BJ (cell line): ENCODE data around the gene FAM50A. TPM values are rescaled to one million over a fixed set of nuclear protein-coding genes. Genes with fewer than 3 reads are reported as not detected.
A peak's percentile ranks its signal among the peaks of the same experiment; 100 is the strongest.
"Not testable (repeated sequence)": the region's sequence is repeated elsewhere in the genome, so short reads cannot be mapped to it uniquely, and the experiment has no call there.

Source experiments
- CTCF ChIA-PET: fragments of 350-600 bp; formaldehyde crosslinking; extraction: SDS; loops from one replicate; lab custom pipeline; 2021; ENCODE audit warnings: antibody characterized with exemption, inconsistent platforms; lab: Yijun Ruan, JAX
- POLR2A ChIA-PET: fragments of 300-600 bp; sonication (Branson Sonifier 250); formaldehyde crosslinking; extraction: SDS; loops from one replicate; lab custom pipeline; 2021; ENCODE audit warnings: antibody characterized with exemption; lab: Charles Lee
- DNase-seq: peaks from one replicate; pipeline ENCODE4 v3.0.0-alpha.2; 2011; ENCODE audit warnings: low read depth
- H3K27me3 ChIP-seq: 2 replicates; pipeline ENCODE4 v1.6.0; 2011; ENCODE audit warnings: low read length; ENCODE audit not compliant: control insufficient read depth, insufficient read depth
- H3K36me3 ChIP-seq: 2 replicates; pipeline ENCODE4 v1.5.1; 2011; ENCODE audit warnings: low read length; ENCODE audit not compliant: control insufficient read depth, insufficient read depth
- H3K4me3 ChIP-seq: 2 replicates; pipeline ENCODE4 v1.5.1; 2011; ENCODE audit warnings: low read depth, mild to moderate bottlenecking, control low read depth, low read length
- polyA plus RNA-seq: library from polyadenylated mRNA; depleted of rRNA; stranded (reverse); fragments of >200 nt; gene quantifications from 2 replicates; pipeline ENCODE4 v1.2.3, GENCODE V29; 2011
- TF ChIP-seq, protein P1 (sequence below): IDR thresholded peaks from 2 replicates; pipeline ENCODE4 v1.5.1; 2011; ENCODE audit warnings: low read depth, mild to moderate bottlenecking, control low read depth, inconsistent platforms, low read length, moderate library complexity; ENCODE audit not compliant: insufficient read depth

FAM50A gene
- polyA plus RNA-seq, 1 experiment: 74.8 TPM

- Histone ChIP-seq H3K4me3 (peak overlapping the region; percentile 81), H3K36me3 (peaks cover 12% of the 10 kb centered on the region), H3K27me3 (no peaks in the 10 kb centered on the region)
- no peak for DNase-seq
- CTCF ChIA-PET: interaction anchor here (0.7 to 2.7 kb wide), 9 partner anchors 11 to 133 kb away, joined by 3 to 16 read pairs (median 4); partner anchors contain the start of genes ATP6AP1, EMD and FLNA
- TF ChIP-seq, protein P1, sequence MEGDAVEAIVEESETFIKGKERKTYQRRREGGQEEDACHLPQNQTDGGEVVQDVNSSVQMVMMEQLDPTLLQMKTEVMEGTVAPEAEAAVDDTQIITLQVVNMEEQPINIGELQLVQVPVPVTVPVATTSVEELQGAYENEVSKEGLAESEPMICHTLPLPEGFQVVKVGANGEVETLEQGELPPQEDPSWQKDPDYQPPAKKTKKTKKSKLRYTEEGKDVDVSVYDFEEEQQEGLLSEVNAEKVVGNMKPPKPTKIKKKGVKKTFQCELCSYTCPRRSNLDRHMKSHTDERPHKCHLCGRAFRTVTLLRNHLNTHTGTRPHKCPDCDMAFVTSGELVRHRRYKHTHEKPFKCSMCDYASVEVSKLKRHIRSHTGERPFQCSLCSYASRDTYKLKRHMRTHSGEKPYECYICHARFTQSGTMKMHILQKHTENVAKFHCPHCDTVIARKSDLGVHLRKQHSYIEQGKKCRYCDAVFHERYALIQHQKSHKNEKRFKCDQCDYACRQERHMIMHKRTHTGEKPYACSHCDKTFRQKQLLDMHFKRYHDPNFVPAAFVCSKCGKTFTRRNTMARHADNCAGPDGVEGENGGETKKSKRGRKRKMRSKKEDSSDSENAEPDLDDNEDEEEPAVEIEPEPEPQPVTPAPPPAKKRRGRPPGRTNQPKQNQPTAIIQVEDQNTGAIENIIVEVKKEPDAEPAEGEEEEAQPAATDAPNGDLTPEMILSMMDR: peak; percentile 78
- POLR2A ChIA-PET: interaction anchor here (1.6 kb wide), 1 partner anchor 28 kb away, joined by 4 read pairs; no protein-coding TSS in a partner anchor
Measured at GRCh38 chrX:154398668-154399526, 45.0 kb upstream of the FAM50A start.

DNA sequence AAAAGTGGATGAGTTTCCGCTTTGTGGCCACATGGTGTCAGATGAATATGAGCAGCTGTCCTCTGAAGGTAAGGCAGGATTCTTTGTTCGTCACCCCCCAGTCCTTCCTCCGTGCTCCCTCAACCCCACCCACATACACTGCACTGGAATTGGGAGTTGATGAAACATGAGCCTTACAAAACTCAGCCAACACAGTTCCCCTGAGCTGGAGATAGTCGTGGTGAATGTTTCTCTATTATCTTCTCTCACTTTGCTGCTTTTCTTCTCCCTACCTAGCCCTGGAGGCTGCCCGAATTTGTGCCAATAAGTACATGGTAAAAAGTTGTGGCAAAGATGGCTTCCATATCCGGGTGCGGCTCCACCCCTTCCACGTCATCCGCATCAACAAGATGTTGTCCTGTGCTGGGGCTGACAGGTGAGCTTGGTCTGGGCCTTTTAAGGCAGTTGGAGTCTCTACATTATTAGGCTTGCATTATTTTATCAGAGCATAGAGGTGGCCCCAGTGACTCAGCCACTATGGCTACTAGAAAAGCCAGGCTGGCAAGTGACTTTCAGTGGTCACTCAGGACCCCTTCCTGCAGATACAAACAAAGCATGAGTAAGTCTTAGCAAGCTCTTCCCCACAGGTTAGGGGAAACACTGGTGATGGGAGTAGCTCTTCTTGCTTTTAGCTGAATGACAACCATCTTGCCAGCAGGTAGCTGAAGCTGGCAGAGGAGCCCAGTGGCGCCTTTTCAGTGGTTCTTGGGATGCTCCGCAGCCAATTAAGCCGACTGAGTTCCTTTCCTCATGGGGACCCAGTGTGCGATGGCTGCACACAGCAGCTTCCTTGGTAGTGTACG lies 44.2 kb upstream of the FAM50A start:
- DNase-seq: no peak
- Histone ChIP-seq H3K27me3 (no peaks in the 10 kb centered on the region), H3K36me3 (peaks cover 12% of the 10 kb centered on the region), H3K4me3 (peak overlapping the region; percentile 81)
- TF ChIP-seq, protein P1: no peak
- POLR2A ChIA-PET: no interaction called here
- CTCF ChIA-PET: interaction anchor here (1.2 to 1.9 kb wide), 5 partner anchors 10 to 74 kb away, joined by 3 to 7 read pairs (median 4); partner anchors contain the start of gene ATP6AP1

DNA sequence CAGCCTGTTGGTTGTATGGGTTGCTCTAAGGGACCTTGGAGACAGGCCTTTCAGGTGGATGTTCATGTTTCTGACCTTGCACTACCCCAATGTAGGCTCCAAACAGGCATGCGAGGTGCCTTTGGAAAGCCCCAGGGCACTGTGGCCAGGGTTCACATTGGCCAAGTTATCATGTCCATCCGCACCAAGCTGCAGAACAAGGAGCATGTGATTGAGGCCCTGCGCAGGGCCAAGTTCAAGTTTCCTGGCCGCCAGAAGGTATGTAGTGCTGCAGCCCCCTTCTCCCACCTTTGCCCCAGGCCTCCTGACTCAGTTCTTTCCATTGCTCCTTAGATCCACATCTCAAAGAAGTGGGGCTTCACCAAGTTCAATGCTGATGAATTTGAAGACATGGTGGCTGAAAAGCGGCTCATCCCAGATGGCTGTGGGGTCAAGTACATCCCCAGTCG lies 43.5 kb upstream of the FAM50A start:
- CTCF ChIA-PET: interaction anchor here (1.2 kb wide), 1 partner anchor 29 kb away, joined by 5 read pairs; no protein-coding TSS in a partner anchor
- H3K27me3 ChIP-seq, POLR2A ChIA-PET, DNase-seq, H3K4me3 ChIP-seq: not testable (repeated sequence)
- peaks cover 12% of the 10 kb centered on the region for H3K36me3 ChIP-seq

DNA sequence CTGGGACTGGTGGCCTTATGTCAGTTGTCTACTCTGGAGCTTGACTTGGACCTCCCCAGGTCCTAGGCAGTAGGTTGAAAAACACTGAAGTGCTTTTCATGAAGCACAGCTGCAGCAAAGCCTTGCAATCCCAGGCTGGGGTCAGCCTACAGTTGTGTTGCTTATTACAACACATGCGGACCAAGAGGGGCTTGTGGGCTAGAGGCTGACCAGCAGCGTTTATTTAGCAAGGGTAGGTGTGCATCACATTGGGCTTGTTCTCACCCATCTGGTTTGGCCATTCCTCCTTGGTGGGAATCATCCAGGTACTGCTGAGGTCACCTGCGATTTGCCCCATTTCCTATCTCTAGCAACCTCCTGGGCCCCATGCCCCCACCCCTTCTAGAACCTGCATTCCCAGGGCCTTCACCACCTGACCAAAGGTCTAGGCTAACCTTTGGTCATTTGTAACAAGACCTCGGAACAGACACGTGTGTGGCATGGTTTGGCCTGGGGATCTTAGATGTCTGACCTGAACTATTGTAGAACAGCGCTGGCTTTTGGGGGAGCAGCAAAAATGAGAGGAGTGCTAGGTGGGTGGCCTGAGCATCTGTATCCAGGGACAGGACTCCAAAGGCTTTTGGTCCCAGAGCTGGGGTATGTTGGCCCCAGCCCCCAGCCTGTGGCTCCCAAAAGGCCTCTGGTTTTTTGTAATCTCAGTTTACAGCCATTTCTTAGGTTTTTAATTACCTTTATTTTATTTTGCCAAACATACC lies 42.7 kb upstream of the FAM50A start:
- no peak for DNase-seq
- CTCF ChIA-PET: interaction anchor here (1.2 kb wide), 1 partner anchor 28 kb away, joined by 5 read pairs; no protein-coding TSS in a partner anchor
- Histone ChIP-seq H3K27me3 (no peaks in the 10 kb centered on the region), H3K36me3 (peaks cover 12% of the 10 kb centered on the region), H3K4me3 (no peak overlapping the region)
- TF ChIP-seq, protein P1: no peak
- POLR2A ChIA-PET: interaction anchor here (0.5 to 0.6 kb wide), 2 partner anchors 22 to 109 kb away, joined by 6 to 7 read pairs; no protein-coding TSS in a partner anchor

- no peak for DNase-seq
- POLR2A ChIA-PET: interaction anchor here (0.5 to 0.6 kb wide), 2 partner anchors 21 to 108 kb away, joined by 6 to 7 read pairs; no protein-coding TSS in a partner anchor
Measured at GRCh38 chrX:154401918-154402621, 41.9 kb upstream of the FAM50A start.

More at GRCh38 chrX:154401918-154402621, 41.9 kb upstream of the FAM50A start:
- peaks cover 12% of the 10 kb centered on the region for H3K36me3 ChIP-seq
- CTCF ChIA-PET: no interaction called here
- no peak overlapping the region for H3K4me3 ChIP-seq
- TF ChIP-seq, protein P1: no peak
- H3K27me3 ChIP-seq: no peaks in the 10 kb centered on the region
